Stomach (tissue), 19 donors: ENCODE measurements around the gene ARL14EP. TPM values are rescaled to one million over a fixed set of nuclear protein-coding genes. Genes with fewer than 3 reads are reported as not detected.

ENCODE experiments used
- DNase-seq, 2 donors: peaks; one replicate each; pipeline versions ENCODE4 v3.0.0 to v3.0.0-alpha.2; 2013 to 2019
- H3K27ac ChIP-seq, 5 donors: fragments of 200-600 bp in 4 of 5; sonication (generic) in 4 of 5; one replicate each; pipeline ENCODE4 v1.5.1; 2013 to 2019; ENCODE audit warnings: mild to moderate bottlenecking in 1 of 5, moderate library complexity in 1 of 5
- H3K27me3 ChIP-seq, 3 donors: fragments of 200-600 bp; sonication (generic); one replicate each; pipeline ENCODE4 v1.5.1; 2017 to 2019; ENCODE audit warnings: mixed run types in 1 of 3
- H3K36me3 ChIP-seq, 4 donors: fragments of 200-600 bp; sonication (generic); 1 replicate in 3 of 4; 2 replicates in 1 of 4; pipeline ENCODE4 v1.5.1; 2016 to 2019
- H3K4me1 ChIP-seq, 4 donors: fragments of 200-600 bp; sonication (generic); one replicate each; pipeline ENCODE4 v1.5.1; 2016 to 2019
- H3K4me3 ChIP-seq, 4 donors: fragments of 200-600 bp; sonication (generic) in 3 of 4; one replicate each; pipeline ENCODE4 v1.5.1; 2016 to 2019; ENCODE audit warnings: mild to moderate bottlenecking in 1 of 4
- H3K9me3 ChIP-seq, 4 donors: fragments of 200-600 bp; sonication (generic); one replicate each; pipeline ENCODE4 v1.5.1; 2016 to 2019
- CTCF ChIP-seq, 7 experiments: fragments of 450-650 bp in 4 of 7; fragments of 200-600 bp in 3 of 7; sonication (generic) in 3 of 7; IDR thresholded peaks; one replicate each; pipeline ENCODE4 v1.5.1; 2016 to 2019; ENCODE audit warnings: antibody characterized with exemption in 7 of 7, control low read depth in 2 of 7, mild to moderate bottlenecking in 1 of 7
- EP300 ChIP-seq: sonication (generic); formaldehyde crosslinking; IDR thresholded peaks from one replicate; pipeline ENCODE4 v1.6.1; 2017; ENCODE audit warnings: antibody characterized with exemption
- POLR2A ChIP-seq, 4 donors: fragments of 450-650 bp; IDR thresholded peaks; one replicate each; pipeline ENCODE4 v1.6.1; 2016; ENCODE audit warnings: antibody characterized with exemption in 4 of 4, control low read depth in 2 of 4, mild to moderate bottlenecking in 1 of 4, moderate library complexity in 1 of 4
- POLR2AphosphoS5 ChIP-seq, 3 donors: sonication (generic); formaldehyde crosslinking; IDR thresholded peaks; one replicate each; pipeline ENCODE4 v1.6.1; 2016; ENCODE audit warnings: antibody characterized with exemption in 3 of 3
- WGBS, 5 donors: extraction: QIAGEN DNeasy Blood & Tissue Kit in 3 of 5; methylation state at CpG; one replicate each; pipeline versions ENCODE4 v1.1.5 to v1.1.7; 2013 to 2018; 5-methylcytosine and 5-hydroxymethylcytosine counted together
- intact Hi-C: fragments of 100-400 bp; cut with DNase I; formaldehyde crosslinking; loops from one replicate; pipeline ENCODE4 v1.15.1; 2023; ENCODE audit warnings: low total_unique reads
- long read RNA-seq, 10 donors: transcript quantifications; one replicate each; lab custom pipeline, GENCODE V29; 2026
- polyA plus RNA-seq, 3 donors: library from polyadenylated mRNA; stranded (reverse); fragments of 200-250 nt; gene quantifications; one replicate each; pipeline ENCODE4 v1.2.3, GENCODE V29; 2013
- total RNA-seq, 5 donors: library from RNA; depleted of rRNA; stranded (reverse); fragments of >200 nt; gene quantifications; one replicate each; pipeline versions ENCODE4 v1.1.0 to v1.2.3, GENCODE V29; 2014 to 2016
- donor health status: healthy with polysubstance abuse.
- donor health status: Bipolar disorder and iron deficiency.
- donor health status: healthy.

The ARL14EP gene
- total RNA-seq: 10 to 100 TPM in 4 of 5 donors, 1 to 10 TPM in 1; 1.2 to 47.7 (median 16.9) TPM
- 10 to 100 TPM; 10.3 to 18.5 (median 11.0) TPM for polyA plus RNA-seq
- long read RNA-seq, donor 1, transcript ARL14EP-203 (2 exons, 587 nt): major isoform, 5 of 8 reads
- long read RNA-seq, donor 1, partial matches to known transcripts: 0 of 8 reads
- long read RNA-seq, donor 1, other reads (novel, unspliced or antisense): 0 of 8 reads
- long read RNA-seq, donor 2, transcript ARL14EP-201 (4 exons, 2,430 nt): major isoform, 10 of 12 reads
- long read RNA-seq, donor 2, partial matches to known transcripts: 0 of 12 reads
- long read RNA-seq, donor 2, other reads (novel, unspliced or antisense): 0 of 12 reads
- long read RNA-seq, donor 3, transcript ARL14EP-201 (4 exons, 2,430 nt): major isoform, 8 of 10 reads
- long read RNA-seq, donor 3, partial matches to known transcripts: 0 of 10 reads
- long read RNA-seq, donor 3, other reads (novel, unspliced or antisense): 0 of 10 reads
- long read RNA-seq, donor 4: 0 reads
- long read RNA-seq, donor 5, transcript ARL14EP-203 (2 exons, 587 nt): major isoform, 7 of 15 reads
- long read RNA-seq, donor 5, transcript ARL14EP-201 (4 exons, 2,430 nt): major isoform, 7 of 15 reads
- long read RNA-seq, donor 5, partial matches to known transcripts: 0 of 15 reads
- long read RNA-seq, donor 5, other reads (novel, unspliced or antisense): 0 of 15 reads
- long read RNA-seq, donor 6, transcript ARL14EP-203 (2 exons, 587 nt): minor isoform, 8 of 44 reads
- long read RNA-seq, donor 6, transcript ARL14EP-201 (4 exons, 2,430 nt): major isoform, 22 of 44 reads
- long read RNA-seq, donor 6, partial matches to known transcripts: 14 of 44 reads
- long read RNA-seq, donor 6, other reads (novel, unspliced or antisense): 0 of 44 reads
- long read RNA-seq, donor 7, transcript ARL14EP-201 (4 exons, 2,430 nt): major isoform, 15 of 19 reads
- long read RNA-seq, donor 7, partial matches to known transcripts: 0 of 19 reads
- long read RNA-seq, donor 7, other reads (novel, unspliced or antisense): 0 of 19 reads
- long read RNA-seq, donor 8, transcript ARL14EP-201 (4 exons, 2,430 nt): major isoform, 9 of 35 reads
- long read RNA-seq, donor 8, partial matches to known transcripts: 20 of 35 reads
- long read RNA-seq, donor 8, other reads (novel, unspliced or antisense): 0 of 35 reads
- long read RNA-seq, donor 9, transcript ARL14EP-201 (4 exons, 2,430 nt): major isoform, 8 of 16 reads
- long read RNA-seq, donor 9, transcript ARL14EP-203 (2 exons, 587 nt): major isoform, 8 of 16 reads
- long read RNA-seq, donor 9, partial matches to known transcripts: 0 of 16 reads
- long read RNA-seq, donor 9, other reads (novel, unspliced or antisense): 0 of 16 reads
- long read RNA-seq, donor 10, partial matches to known transcripts: 7 of 9 reads
- long read RNA-seq, donor 10, other reads (novel, unspliced or antisense): 0 of 9 reads

DNA sequence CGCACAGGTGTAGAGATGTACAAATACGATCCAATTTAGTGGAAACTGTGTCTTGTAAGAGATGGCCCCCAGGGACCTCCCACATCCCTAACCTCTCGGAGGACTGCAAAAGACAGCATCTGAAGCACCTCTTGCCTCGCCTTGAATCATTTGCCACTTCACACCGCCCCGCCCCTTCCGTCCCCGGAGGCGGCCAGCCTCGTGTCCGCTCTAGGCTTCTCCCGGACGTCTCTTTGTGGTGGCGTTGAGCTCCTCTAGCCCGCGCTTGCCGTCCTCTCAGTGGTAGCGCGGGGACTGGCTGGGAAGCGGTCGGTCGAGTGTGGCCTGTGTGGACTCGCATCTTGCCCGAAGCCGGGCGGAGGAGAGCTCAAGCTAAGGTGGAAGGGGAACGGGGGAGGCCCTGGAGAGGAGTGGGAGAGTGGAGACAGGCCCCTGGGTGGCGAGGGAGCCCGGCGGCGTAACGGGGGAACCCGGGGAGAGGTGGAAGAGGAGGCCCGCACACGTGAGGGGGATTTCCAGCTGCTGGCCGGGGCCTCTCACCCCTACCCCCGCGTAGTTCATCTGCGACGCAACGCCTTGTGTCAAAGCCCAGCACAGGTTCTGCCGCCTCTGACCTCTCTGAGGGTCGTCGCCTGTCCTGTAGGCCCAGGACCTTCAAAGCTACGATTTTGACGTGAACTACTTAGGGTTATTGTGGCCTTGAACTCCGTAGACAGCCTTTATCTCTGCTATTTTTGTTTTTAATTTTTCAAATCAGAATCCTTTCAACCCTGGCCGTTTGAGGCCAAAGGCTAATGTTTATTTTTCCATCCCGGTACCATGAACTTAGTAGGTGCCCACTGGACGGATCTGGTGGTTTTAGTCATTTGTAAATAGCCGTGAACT, at the start of gene ARL14EP:
ARL14EP (plus strand) TSS at position 279 of the 885 bp plus-strand sequence. CDS start 7,845 bp downstream, outside the sequence.
- TF ChIP-seq POLR2A (IDR thresholded peaks at IDR 0.05): peak in 1 of 4 donors; percentile 69
- TF ChIP-seq POLR2AphosphoS5 (IDR thresholded peaks at IDR 0.05): peak; percentile 89 to 98 (median 94)
- no peak for TF ChIP-seq CTCF (IDR thresholded peaks at IDR 0.05)
- no peak for TF ChIP-seq EP300
- Histone ChIP-seq H3K27ac (peak within 1 kb of the TSS; percentile 76 to 89 (median 88)), H3K27me3 (no peaks in the 10 kb centered on the region), H3K4me3 (peak within 1 kb of the TSS; percentile 55 to 70 (median 62)), H3K36me3 (no peaks in the 10 kb centered on the region), H3K9me3 (no peaks in the 10 kb centered on the region), H3K4me1 (peaks cover 5 to 51% (median 29%) of the 10 kb centered on the region in 4 donors)
- DNase-seq: peak; percentile 93 to 98
- intact Hi-C loops: no loop called here
- WGBS, 5 donors: 0 to 1% (median 0%) methylated on average over 48 to 51 of the region's 51 CpGs

DNA sequence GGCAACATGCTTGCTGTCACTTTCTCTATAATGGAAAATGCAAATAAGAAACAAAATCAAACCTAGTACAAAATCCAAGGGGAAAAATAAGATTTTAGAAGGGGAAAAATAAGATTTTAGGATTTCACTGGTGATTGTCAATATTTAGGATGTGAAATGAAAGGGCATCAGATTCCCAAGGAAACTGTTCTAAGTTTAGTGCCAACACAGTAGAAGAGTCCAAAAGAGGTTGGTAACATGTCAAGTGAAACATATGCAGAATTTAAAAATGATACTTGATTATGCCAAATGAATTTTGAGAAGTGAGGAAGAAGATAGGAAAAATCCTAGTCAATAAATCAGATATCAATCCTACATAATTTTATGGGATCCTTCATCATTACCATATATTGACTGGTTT, 45.7 kb upstream of the ARL14EP start:
- H3K36me3 ChIP-seq: no peaks in the 10 kb centered on the region
- TF ChIP-seq POLR2AphosphoS5 (IDR thresholded peaks at IDR 0.05): no peak
- intact Hi-C loops: no loop called here

DNA sequence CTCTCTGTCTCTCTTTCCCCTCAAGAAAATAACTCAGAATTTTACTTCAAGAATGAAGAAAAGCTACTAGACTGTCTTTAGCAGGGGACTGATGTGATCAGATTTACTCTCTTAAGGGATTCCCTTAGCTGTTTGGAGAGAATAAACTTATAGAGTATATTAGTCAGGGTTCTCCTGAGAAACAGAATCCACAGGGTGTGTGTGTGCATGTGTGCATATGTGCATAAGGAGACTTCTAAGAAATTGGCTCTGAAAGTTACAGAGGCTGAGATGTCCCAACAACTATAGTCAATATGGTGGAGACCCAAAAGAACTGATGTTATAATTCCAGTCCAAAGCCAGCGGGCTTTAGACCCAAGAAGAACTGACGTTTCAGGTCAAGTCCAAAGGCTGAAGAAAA, 43.1 kb upstream of the ARL14EP start:
- TF ChIP-seq EP300 (no peak), CTCF (IDR thresholded peaks at IDR 0.05) (no peak), POLR2AphosphoS5 (IDR thresholded peaks at IDR 0.05) (no peak), POLR2A (IDR thresholded peaks at IDR 0.05) (no peak)
- Histone ChIP-seq H3K4me3 (no peak overlapping the region), H3K4me1 (no peaks in the 10 kb centered on the region), H3K9me3 (no peaks in the 10 kb centered on the region), H3K27ac (no peak overlapping the region), H3K27me3 (no peaks in the 10 kb centered on the region), H3K36me3 (no peaks in the 10 kb centered on the region)
- no peak for DNase-seq
- 87 to 100% (median 92%) methylated on average over 2 of the region's 2 CpGs for WGBS, 5 donors
- intact Hi-C loops: no loop called here

More for the DNA sequence above, 45.7 kb upstream of the ARL14EP start:
- Histone ChIP-seq H3K27ac (no peak overlapping the region), H3K9me3 (no peaks in the 10 kb centered on the region), H3K4me1 (no peaks in the 10 kb centered on the region), H3K4me3 (no peak overlapping the region), H3K27me3 (no peaks in the 10 kb centered on the region)
- DNase-seq: no peak
